GM21576 (cell line): Measurements from ENCODE around the gene ASB1.

Experiments used
- ATAC-seq: cut with Tn5 transposase; IDR thresholded peaks from one replicate; pipeline ENCODE4 v1.9.1; 2021; ENCODE audit warnings: mild to moderate bottlenecking, moderate library complexity; ENCODE audit not compliant: unreplicated experiment

ASB1 gene

GRCh38 chr2:238489431-238489830 lies 62.7 kb downstream of the ASB1 start:
- ATAC-seq, result no peak

- ATAC-seq, result no peak
Measured at GRCh38 chr2:238489896-238490295, 63.2 kb downstream of the ASB1 start.

- no peak for ATAC-seq
Measured at GRCh38 chr2:238492840-238493239, 66.1 kb downstream of the ASB1 start.

GRCh38 chr2:238493411-238493810 lies 66.7 kb downstream of the ASB1 start:
- ATAC-seq, result no peak

- no peak for ATAC-seq
Measured at GRCh38 chr2:238493880-238494572, 67.3 kb downstream of the ASB1 start.

- no peak for ATAC-seq
Measured at GRCh38 chr2:238494573-238494961, 67.8 kb downstream of the ASB1 start.

- no peak for ATAC-seq
Measured at GRCh38 chr2:238495422-238495821, 68.7 kb downstream of the ASB1 start.

GRCh38 chr2:238496756-238497609 lies 70.3 kb downstream of the ASB1 start:
- no peak for ATAC-seq

GRCh38 chr2:238497610-238498005 lies 70.9 kb downstream of the ASB1 start:
- ATAC-seq, result no peak

- ATAC-seq, result no peak
Measured at GRCh38 chr2:238498188-238498587, 71.5 kb downstream of the ASB1 start.

GRCh38 chr2:238498691-238499295 lies 72.1 kb downstream of the ASB1 start:
- ATAC-seq, result no peak

GRCh38 chr2:238499731-238500580 lies 73.2 kb downstream of the ASB1 start:
- no peak for ATAC-seq

- ATAC-seq, result no peak
Measured at GRCh38 chr2:238501311-238501710, 74.6 kb downstream of the ASB1 start.
